Testis (tissue), 2 donors: ENCODE data around the gene LYRM4.

Experiments used
- CTCF ChIP-seq, 3 experiments: fragments of 450-650 bp in 2 of 3; fragments of 200-600 bp in 1 of 3; sonication (generic) in 1 of 3; IDR thresholded peaks; one replicate each; pipeline ENCODE4 v1.5.1; 2016 to 2019; ENCODE audit warnings: antibody characterized with exemption in 3 of 3, mild to moderate bottlenecking in 2 of 3, moderate library complexity in 1 of 3
- POLR2A ChIP-seq: fragments of 450-650 bp; IDR thresholded peaks from one replicate; pipeline ENCODE4 v1.6.1; 2017; ENCODE audit warnings: antibody characterized with exemption, mild to moderate bottlenecking, moderate library complexity

GRCh38 chr6:5089481-5090438 is 171.0 kb downstream of the LYRM4 start:
- TF ChIP-seq CTCF (IDR thresholded peaks at IDR 0.05) (no peak), POLR2A (no peak)
